Left kidney (tissue), 2 donors: ENCODE results near the gene TBL1X. TPM values are rescaled to one million over a fixed set of nuclear protein-coding genes. Genes with fewer than 3 reads are reported as not detected.
"Not testable (repeated sequence)": the region's sequence is repeated elsewhere in the genome, so short reads cannot be mapped to it uniquely, and the experiment has no call there.

ENCODE experiments used
- DNase-seq: peaks from one replicate; pipeline ENCODE4 v3.0.0-alpha.2; 2013
- polyA plus RNA-seq: library from polyadenylated mRNA; unstranded; fragments of 120-200 nt; gene quantifications from one replicate; pipeline ENCODE4 v1.2.1, GENCODE V29; 2013; ENCODE audit not compliant: insufficient read length

TBL1X gene
- polyA plus RNA-seq, 1 donor, result 26.8 TPM

DNA sequence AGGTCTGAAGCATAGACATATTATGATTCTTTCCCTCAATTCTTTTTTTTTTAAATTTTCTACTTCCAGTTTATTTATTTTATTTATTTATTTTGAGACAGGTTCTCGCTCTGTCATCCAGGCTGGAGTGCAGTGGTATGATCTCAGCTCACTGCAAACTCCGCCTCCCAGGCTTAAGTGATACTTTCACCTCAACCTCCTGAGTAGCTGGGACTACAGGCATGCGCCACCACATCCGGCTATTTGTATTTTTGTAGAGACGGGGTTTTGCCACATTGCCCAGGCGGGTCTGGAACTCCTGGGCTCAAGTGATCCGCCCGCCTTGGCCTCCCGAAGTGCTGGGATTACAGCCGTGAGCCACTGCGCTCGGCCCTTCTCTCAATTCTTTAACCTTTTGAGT, 6.8 kb upstream of the TBL1X start:
- DNase-seq, result not testable (repeated sequence)

DNA sequence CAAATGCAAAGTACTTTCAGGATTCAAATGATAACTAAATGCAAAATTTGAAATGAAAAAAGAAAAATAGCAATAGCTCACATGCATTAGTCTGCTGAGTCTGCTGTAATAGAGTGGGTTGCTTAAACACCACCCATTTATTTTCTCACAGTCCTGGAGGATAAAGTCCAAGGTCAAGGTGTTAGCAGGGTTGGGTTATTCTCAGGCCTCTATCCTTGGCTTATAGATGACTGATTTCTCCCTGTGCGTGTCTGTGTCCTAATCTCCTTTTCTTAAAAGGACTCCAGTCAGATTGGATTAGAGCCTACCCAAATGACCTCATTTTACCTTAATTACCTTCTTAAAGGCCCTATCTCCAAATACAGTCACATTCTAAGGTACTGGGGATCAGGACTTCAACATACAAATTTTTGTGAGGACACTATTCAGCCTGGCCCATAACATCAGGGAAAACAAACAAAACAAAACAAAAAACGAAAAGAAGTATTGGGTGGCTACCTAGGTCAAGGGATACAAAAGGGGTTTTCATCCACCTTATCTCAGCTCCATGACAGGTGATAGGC, 6.3 kb upstream of the TBL1X start:
- DNase-seq, result no peak

DNA sequence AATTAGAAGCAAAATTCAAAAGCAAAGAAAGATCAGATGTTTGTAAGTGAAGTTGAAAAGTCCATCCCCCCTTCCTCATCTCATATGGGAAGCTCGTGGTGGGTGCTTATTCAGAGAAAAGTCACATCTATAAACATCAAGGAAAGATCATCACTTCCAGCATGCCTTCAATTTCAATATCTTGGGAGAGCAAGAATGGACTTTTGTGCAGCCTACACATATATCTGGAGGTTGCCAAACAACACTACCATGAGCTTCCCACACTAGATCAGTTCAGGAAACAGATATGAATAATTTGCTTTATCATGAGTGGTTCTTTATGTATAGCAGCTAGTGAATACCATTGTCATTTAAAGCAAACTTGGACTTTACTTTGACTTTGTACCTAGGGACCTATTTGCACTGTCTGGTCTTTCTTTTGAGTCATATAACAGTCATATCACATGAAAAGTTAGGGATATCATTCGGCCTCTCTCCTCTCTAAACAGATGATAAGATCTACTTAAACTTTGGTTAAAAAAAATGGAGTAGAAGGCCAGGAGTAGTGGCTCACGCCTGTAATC, 5.6 kb upstream of the TBL1X start:
- DNase-seq, result no peak

DNA sequence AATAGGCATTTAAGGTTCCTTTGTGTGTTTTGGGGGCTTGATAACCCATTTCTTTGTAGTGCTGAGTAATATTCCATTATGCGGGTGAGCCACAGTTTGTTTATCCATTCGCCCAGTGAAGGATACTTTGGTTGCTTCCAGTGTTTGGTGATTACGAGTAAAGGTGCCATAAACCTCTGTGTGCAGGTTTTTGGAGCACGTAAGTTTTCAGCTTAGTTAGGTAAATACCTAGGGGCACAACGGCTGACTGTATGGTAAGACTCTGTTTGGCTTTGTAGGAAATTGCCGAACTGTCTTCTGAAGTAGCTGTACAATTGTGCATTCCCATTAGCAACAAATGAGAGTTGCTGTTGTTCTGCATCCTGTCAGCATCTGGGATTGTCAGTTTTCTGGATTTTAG, 3.8 kb upstream of the TBL1X start:
- no peak for DNase-seq

DNA sequence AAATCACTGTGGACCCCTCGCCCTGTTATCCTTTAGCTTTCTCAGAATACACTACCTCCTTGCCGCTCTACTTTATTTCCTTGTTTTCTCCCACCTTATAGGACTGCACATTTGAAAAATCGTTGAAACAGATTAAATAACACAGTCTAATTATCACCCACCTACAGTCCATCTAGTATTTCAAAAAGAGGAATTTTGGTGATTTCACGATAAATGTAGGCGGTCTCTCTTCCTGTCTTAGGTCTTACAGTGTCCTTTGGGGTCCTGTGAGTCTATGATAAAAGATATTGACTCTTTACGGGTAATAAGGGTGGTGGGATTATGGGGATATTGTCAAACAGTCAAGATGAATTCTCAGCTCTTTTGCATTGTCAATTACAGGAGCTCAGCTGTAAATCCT, 2.4 kb upstream of the TBL1X start:
- no peak for DNase-seq

DNA sequence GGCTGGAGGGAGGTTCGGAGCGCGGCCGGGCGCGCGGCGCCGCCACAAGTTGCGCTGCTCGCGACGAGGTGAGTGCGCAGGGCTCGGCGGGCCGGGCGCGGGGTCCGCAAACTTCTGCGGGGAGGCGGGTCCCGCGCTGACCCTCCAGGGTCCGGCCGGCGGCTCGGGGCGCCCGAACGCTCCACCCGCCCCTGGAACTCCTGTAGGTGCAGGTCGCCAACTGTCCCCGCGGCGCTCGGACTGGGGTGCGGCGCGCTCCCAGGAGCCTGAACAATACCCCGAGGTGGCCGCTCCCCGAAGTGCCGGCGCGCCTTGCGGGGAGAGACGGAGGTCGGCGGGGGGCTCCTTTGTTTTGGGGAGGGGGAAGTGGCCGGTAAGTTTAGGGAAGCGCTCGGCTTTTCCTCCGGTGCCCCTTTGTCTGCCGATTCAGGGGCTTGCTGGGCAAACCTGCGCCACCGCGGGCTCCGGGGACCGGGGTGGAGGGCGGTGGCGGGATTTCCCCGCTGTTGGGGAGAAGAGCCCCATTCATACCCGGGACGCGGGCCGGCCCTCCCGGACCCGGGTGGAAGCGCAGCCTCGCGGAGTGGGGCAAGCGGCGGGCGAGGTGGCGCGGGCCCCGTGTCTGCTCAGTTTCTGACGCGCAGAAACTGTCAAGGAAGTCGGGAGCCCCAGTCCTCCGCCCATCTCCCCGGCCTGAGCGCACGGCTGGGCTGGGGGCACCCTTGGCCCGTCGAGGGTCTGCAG, 694 bp downstream of the TBL1X start:
- no peak for DNase-seq

DNA sequence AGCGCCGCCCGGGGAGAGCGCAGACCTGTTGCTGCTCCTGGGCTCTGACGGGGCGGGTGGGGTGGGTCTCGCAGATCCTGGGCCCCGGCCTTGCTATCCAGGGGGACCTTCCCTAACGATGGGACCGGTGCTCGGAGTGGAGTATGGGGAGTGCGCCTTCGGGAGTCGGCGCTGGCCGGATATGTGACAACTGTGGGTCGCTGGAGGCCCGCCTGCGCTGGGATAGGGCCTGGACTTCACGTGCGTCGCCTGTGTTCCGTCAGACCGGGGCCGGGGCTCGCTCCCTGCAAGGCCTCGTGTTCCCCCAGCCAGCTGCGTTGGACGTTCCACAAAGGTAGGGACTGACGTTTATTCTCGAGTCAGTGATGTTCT, 1.3 kb downstream of the TBL1X start:
- DNase-seq, result no peak

DNA sequence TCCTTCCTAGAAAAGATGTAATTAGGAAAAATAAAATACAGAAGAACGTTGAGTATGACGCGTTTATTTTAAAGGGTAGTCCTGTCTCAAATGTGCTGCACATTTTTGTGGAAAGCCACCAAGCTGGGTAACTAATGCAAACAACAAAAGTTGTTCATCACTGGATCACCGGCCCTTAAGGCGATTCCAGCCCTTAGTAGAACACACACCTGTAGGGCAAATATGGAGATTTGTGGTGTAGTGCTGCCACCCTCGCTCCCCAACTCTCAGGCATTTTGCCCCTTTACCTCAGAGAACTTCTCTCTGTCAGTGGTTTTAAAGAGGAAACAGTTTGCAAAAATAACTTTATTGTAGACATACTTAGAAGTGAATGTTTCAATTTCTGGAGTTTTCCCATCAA, 1.9 kb downstream of the TBL1X start:
- no peak for DNase-seq

DNA sequence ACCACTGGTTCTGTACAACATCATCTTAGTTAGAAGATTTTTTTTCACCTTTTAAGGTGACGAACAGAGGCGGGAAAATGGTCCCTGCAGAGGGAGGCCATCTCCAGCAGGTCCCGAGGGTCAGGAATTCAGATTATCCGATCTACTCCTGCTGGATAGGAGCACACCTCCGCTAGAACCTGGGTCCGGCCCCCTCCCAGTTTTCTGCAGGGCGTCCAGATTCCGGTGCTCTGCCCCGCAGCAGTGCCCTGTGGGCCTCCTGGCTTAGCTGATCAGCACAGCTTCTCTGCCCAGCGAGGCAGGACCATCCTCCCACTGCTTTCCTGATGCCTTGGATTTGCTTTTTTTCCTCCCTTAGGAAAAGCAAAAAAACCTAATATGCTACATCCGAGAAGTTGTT, 2.3 kb downstream of the TBL1X start:
- no peak for DNase-seq

DNA sequence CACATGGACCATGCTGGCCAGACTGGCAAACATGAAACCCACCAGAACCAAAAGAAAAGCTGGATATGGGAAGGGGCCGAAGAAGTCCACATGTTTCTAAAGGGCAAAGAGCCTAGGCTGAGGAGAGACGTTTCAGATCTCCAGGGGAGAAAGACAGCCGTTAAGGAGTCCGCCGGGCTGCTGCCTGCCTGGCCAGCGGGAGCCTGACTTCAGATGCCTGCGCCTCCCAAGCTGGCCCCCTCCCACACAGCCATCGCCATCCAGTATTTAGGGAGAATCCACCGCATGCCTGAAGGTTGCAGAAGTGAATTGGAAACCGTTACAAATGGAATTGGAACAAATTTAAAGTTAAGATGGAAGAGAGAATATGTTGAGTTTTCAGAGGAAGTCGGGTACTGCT, 2.9 kb downstream of the TBL1X start:
- DNase-seq, result no peak

DNA sequence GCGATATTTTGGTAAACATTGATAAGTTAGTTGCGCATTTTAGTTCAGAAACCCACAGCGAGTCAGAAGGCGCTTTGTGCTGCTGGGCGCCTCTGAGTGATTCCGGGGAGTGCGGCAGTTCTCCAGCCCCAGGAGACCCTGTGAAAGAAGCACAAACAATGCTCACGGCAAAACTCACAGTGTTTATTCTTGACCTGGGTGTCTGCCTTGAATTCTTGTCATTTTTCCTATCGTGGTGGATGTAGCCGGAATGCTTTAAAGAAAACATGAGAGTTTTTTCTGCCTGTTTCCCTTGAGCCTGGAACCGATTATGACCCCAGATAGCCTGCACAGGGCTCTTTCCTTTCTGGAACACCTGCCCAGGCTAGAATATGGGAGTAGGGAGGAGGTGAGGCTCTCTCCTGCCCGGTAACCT, 6.7 kb downstream of the TBL1X start:
- no peak for DNase-seq

DNA sequence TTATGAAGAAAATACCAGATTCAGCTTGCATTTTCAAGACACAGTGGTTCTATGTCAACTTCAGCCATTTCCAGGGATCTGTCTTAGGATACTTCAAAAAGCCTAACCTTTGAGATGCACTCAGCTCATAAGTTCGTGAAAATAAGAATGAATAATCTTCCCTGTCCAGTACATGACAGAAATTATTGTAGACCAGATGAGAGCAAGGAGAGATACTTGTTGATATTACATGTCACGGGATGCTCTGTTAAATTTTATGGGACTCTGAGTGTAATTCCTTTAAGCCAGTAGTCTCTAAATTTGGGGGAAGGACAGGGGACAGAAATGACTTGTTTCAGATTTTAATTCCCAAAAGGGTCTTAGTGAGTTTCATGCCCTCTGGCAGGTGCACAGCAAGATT, 8.8 kb downstream of the TBL1X start:
- DNase-seq, result no peak

DNA sequence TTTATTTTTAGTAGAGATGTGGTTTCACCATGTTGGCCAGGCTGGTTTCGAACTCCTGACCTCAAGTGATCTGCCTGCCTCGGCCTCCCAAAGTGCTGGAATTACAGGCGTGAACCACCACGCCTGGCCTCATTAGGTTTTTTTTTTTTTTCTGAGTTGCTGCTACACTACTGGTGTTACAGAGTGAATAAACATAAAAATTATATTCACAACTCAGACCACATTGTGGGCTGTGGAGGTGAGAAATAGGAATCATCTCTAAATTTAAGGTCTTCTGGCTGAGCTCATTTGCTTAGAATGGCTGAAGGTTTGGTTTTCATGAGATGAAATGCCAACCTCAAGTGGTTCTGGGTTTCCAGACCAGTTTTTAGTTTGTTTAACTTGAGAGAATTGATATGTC, 10.6 kb downstream of the TBL1X start:
- DNase-seq, result not testable (repeated sequence)

DNA sequence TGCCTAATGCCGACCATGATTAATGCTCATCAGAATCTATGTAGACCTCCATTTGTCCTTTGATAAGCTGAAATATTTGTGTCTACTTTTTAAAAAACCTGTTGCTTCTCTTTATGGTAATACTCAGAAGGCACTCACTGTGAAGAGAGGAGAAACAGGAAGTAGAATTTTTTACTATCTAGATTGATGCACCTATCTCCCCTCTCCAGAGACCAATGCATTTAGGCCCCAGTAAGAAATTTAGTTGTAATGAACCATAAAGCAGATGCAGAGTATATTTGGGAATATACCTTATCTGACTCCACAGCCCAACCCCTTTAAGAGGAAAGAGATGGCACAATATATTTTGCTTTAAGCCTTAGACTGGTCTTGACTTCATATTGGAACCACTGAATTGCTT, 11.1 kb downstream of the TBL1X start:
- no peak for DNase-seq

DNA sequence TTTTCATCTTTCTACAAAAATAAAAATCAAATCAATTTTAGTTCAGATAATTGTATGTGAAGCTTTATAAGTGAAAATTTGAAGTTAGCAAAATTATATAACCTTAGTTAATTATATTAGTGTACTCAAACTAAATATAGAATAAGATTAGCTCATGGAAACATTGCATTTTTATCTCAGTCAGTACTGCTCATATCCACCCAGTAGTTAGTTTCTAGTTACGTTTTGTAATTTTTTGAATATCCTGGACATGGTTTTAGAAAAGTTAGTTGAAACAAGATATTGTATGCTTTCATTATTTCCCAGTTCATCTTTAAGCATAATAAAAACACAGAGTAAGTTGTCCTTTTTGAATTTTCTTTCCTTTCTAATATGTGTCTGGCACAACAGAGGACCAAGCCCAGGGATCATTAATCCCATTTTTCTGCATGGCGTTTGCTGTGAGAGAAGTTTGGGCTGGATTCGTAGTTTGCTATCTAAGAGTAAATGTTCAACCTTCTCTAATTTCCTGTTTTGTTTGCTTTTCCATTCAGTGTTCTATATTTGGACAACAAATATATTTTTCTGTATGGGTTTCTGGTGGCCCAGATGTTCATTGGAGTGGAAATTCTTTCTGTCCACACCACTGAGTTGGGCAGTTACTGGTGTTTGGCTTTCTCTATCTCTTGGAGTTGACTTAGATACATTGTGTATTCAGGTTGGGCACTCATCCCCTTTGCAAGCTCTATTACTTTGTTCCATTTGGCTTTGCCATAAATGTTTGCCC, 12.1 kb downstream of the TBL1X start:
- no peak for DNase-seq

DNA sequence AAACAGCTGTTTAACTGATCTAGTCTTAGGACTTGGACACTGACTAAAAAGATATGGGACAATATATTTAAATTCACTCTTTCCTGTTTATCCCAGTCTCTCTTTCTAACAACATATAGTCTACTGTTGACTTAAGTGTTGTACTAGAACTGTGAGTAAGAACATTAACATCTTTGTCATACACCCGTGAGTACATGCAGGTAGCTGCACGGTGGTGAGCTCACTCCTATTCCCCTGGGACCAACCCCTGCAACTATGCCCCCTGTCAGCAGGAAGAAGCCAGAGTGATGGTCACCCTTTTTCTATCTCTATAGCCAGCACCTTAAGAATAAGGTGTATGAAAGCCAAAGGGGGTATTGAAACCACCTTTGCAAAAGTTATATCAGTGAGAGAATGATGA, 17.6 kb downstream of the TBL1X start:
- DNase-seq, result no peak

DNA sequence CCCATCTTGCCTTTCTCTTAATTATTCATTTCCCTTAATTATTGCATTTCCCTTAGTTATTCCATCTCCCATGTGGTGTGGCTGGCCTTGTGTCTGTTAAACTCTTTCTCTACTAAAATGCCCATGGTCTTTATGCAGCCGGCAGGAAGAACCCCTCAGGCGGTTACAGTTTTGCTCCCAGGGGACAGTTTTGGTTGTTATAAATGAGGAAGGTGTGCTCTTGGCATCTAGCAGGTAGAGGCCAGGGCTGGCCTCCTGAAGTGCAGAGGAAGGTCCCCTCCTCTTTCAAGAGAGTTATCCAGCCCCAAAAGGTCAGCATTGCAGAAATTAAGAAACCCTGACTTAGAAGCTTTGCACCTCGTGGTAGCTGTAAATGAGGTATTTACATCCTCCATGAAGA, 18.0 kb downstream of the TBL1X start:
- no peak for DNase-seq

DNA sequence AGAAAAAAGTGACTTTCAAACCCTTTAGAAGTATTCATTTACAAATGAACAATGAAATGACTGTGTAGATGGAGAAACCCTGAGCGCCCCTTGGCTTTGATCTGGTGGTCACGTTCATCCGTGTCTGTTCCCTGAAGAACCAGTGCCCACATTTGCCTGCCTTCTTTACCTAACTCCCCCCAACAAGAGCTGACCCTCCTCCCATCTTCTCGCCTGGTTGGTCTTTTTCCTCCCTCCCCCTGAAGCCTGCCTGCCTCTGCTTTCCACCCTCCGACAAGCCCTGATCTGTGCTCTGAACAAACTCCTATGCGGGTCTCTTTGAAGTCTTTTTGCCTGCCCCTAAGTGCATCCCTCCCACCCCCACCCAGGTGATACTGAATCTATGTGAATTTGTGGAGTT, 18.5 kb downstream of the TBL1X start:
- DNase-seq, result no peak

DNA sequence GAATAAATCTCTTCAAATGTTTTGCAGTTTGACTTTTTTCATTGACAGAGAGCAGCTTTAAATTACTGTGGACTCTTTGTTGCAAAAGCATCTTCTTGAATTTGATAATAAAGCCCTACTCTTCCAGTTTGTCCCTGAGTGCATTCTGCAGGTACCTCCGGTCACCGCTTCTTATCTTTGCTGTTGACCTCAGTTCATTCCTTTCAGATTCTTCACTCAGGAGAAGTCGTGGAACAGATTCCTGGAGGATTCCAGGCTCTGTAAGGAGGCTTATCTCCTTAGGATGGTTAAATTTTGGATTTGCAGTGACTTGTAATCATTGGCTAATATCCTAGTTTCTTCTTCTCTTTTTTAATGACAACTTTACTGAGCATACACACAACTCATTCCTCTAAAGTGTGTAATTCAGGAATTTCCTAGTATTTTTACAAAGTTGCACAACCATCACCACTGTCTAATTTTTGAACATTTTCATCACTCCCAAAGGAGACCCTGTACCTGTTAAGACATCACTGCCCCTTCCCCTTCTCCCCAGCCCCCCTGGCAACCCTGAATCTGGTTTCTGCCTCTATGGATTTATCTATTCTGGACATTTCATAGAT, 22.0 kb downstream of the TBL1X start:
- DNase-seq, result no peak

DNA sequence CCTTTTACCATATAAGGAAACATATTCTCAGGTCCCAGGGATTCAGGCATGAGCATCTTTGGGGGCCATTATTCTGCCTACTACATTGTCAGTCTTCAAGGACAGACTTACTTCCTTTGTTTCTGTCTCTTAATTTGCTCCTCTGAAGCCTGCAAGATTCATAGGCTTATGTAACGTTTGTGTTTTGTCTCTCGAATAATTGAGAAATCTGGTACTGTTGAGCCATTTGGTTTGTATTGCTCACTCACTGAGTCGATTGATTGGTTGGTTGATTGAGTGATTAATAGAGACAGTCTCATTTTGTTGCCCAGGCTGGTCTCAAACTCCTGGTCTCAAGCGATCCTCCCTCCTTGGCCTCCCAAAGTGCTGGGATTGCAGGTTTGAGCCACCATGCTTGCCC, 23.7 kb downstream of the TBL1X start:
- no peak for DNase-seq

DNA sequence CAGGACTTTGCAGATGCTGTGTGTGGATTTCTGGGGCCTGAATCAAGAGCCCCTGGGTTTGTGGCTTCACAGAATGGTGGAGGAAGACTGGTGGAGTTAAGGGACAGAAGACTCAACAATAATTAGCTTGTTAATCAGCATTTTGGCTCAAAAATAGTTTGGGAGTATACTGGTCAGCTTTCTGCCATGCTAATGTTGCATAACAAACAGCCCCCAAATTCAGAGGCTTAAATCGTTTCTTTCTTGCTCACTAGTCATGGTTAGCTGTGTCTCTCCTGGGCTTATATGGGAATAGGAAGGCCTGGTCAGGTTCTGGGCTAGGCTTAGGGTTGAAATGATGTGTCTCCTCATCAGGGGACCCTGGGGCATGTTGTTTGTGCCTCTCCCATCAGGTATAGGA, 24.4 kb downstream of the TBL1X start:
- DNase-seq, result no peak

DNA sequence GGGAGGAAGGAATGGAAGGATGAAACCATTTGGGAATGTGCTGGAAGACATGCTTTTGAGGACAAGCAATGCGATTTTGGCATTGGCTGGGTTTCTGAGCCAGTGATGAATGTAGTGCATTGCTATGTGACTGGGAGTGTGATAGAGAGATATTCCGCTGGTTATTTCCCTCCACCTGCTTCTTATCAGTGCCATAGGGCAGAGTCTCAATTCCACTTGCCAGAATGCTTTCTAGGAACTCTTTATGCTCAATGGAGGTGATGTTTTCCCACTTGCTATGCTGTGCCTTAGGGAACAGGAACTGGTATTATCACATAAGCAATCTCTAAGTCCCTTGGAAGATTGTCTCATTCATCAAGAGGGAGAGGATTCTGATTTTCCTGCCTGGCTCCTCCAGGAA, 28.0 kb downstream of the TBL1X start:
- no peak for DNase-seq

DNA sequence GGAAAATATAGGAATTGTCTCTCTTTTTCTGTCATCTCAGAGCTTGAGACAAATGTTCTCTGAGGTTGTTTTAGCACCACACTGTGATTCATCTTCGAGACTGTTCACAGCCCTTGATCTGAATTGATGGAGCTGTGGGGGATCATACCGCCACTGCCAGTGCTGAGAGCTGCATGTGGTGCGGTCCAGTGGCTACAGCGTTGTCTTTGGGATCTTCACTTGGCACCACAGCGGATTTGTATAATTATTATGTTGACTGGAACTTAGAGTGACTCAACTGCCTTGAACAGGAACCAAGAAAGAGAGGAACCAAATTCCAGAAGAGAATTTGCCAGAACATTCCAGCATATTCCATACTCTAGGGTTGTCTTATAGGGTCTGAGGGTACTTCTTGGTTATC, 29.1 kb downstream of the TBL1X start:
- no peak for DNase-seq
